Measurements from ENCODE around the gene ZNF275.

GRCh38 chrX:153320555-153321184, 13.3 kb upstream of the ZNF275 start:
- TF ChIP-seq POLR2A (IDR thresholded peaks at IDR 0.05) (no peak), CTCF (IDR thresholded peaks at IDR 0.05) (no peak)
